Activated T-cell treated with anti-CD3 and anti-CD28 coated beads, Interleukin-2, amount 50 U/mL, for 1 hour (primary cell): ENCODE data around the gene NTSR1.

Source experiments
- DNase-seq: peaks from one replicate; pipeline ENCODE4 v3.0.0-alpha.2; 2020

The NTSR1 gene

DNA sequence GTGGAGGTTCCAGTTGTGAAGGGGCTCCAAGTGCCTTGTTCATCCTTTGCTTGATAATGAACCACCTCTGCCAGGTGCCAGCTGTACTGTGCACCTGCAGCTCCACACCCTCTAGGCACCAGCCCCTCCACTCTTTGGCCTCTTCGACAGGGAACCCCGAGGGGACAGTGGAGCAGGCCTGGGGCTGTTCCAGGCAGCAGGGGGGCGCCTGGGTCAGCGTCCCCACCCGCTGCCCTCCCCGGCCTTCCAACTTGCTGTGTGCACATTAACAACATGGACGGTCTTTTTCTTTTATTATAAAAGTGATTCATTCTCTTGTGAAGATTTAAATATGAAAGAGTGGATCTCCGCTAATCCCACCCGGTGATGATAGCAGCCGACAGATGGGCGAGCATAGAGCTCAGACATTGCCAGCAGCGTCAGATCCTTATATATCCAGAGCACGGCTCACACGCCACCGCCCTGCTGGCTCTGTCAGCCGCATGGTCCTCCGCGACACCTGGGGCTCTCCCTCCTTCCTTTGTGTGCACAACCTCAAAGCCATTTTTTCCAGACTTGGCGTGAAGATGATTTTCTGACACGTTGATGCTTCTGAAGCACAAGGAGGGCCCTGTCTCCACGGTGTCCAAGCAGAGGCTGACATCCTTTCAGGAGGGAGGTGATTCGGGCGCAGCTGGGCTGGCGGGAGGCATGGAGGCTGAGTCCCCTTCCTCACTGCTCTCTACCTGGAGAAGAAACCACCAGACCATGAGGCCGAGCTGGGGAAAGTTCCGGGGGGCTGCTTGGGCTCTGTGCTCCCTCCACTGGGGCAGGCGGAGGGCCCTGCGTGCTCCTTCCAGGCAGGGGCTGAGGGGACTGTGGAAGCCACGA lies 65.4 kb downstream of the NTSR1 start:
- DNase-seq: no peak

DNA sequence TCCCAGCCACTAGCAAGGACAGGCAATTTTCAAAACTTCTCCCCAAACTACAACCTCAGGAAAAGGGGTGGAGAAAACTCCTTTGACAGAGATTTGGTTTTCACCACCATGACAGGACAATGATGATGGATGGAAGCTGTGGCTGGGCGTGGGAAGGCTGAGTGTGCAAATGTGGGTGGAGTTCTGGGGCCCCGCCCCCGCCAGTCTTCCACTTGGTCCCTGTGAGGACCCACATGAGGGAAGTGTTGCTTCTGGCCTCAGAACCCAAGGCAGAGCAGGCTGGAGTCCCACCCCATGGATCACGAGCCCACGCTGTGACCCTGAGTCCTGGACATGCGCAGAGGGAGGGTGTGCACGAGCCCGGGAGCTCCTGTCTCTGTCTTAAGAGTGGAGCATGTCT lies 66.1 kb downstream of the NTSR1 start:
- no peak for DNase-seq

DNA sequence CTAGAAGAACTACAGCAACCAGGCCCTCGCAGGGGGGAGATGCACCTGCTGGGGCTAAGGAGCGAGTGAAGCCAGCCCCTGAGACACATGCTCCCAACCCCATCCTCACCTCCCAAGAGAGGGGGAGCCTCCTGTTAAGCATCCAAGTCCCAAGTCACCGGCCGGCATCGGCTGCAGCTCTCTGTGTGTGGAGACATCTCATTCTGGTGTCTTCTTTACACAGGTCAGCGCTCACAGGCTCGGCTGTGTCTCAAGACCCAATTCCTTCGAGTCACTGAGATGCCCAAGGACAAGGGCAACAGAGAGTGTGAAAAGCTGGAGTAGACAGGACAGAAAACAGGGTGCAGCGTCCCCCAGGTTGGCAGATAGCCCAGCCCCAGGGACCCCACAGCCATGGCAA lies 66.6 kb downstream of the NTSR1 start:
- no peak for DNase-seq

DNA sequence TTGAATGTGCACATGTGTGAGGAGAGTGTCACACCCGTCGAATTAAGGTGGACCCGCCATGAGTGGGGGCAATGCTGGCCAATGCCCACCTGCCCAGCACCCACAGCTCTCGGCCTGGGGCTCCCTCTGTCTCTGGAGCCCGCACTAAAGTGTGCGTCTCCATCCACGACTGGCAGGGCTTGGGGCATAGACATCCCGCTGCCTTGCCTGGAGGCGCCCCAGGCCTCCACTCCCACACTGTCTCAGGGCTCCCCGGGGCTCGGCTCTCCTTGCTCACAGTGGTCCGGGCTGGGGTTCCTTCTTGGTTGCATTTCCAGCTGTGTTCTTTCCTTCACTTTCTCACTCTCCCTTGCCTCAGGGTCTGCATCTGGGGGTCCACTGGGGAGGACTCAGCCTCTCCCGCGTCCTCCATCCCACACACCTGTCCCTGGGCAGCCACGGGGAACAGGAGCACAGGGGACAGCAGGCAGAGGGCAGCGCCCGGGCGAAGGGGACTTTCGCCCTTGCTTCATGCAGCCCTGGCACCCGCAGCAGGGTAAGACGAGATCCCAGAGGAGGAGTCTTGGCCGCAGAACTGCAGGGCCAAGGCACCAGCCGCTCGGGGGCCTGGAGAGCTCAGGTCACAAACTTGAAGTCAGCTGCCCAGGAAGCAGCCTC lies 67.5 kb downstream of the NTSR1 start:
- no peak for DNase-seq

DNA sequence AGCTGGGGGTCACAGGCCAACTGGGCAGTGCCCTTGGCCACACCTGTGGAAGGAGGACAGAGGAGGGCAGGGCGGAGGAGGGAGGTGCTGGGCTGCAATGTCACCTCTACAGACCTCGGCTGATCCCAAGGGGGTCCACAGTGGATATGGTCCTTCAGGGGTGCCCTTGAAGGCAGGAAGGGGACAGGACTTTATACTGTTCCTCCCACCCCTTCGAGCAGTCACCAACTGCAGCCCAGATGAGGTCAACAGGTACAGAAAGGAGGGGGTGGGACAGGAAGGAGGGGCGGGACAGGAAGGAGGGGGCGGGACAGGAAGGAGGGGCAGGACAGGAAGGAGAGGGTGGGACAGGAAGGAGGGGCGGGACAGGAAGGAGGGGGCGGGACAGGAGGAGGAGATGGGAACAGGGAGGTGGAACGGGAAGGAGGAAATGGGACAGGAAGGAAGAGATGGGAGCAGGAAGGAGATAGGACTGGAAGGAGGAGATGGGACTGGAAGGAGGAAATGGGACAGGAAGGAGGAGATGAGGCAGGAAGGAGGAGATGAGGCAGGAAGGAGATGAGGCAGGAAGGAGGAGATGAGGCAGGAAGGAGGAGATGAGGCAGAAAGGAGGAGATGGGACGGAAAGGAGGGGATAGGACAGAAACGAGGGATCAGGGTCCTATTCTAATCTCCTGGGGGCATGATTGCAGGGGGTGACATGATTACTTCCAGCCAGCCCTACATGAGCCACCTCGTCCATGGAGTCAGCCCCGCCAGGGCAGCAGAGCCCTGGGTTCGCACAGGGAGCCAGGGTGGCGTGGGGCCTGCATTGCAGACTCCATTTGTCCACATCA lies 68.3 kb downstream of the NTSR1 start:
- peak; percentile 42 for DNase-seq

DNA sequence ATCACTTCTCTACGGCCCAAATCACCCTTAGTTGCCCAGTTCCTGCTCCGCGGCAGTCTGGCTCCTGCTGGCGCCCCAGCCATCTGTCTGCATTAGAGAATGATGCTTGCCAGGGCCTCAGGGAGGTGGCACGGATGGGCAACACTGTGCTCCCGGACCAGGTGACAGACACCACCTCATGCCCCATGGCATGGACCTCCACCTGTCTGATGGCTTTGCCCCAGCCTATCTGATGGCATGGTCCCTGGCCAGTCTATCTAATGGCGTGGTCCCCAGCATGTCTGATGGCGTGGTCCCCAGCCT lies 68.8 kb downstream of the NTSR1 start:
- no peak for DNase-seq

DNA sequence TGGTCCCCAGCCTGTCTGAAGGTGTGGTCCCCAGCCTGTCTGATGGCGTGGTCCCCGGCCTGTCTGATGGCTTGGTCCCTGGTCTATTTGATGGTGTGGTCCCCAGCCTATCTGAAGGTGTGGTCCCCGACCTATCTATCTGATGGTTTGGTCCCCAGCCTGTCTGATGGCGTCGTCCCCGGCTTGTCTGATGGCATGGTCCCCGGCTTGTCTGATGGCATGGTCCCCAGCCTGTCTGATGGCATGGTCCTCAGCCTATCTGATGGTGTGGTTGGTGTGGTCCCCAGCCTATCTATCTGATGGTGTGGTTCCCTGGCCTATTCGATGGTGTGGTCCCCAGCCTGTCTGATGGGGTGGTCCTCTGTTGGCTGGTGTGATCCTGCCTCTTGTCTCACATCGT lies 69.4 kb downstream of the NTSR1 start:
- DNase-seq: no peak

DNA sequence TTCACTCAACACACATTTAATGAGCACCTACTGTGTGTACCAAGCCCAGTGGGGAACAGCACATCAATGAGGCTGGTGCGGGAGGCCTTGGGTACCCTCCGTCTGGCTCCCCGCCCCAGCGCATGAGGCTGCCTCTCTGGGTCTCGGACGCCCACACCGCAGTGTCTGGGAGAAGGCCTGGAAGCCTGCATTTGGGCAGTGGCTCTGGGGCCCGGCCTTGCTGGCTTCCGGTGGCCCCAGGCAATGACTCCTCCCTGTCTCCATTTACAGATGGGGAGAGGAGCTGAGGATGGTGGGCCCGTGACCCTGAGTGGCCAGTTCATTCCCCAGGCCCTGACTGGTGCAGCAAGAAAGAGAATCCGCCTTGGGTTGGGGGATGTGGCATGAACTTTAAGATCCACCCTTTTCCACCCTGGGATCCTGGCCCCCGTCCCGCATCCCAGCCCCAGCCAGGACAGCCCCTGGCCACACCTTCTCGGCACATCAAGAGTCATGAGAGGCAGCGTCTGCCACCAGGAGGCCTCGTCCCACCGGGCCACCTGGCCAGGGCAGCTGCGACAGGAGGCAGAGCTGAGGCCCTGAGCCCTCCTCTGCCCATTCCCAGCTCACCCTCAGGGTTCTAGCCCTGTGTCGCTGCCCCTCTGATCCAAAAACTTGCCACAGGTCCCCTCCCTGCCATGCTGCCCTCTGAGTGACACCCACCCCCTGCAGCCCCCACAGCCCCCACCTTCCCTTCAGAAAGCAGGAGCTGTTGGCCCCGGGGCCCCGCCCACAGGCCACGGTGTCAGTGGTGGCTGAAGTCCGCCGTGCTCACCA lies 70.2 kb downstream of the NTSR1 start:
- no peak for DNase-seq

DNA sequence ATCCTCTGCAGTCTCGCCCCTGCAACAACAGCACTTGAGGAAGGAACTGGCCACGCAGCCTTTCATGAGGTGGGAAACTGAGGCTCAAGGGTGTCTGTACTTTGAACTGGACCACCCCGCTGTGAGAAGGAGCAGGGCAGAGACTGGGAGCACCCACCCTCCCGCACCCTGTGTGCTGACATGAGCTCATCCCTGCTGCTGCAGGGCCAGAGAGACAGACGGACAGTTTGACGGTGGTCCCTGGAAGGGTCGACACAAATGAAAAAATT lies 70.7 kb downstream of the NTSR1 start:
- no peak for DNase-seq

DNA sequence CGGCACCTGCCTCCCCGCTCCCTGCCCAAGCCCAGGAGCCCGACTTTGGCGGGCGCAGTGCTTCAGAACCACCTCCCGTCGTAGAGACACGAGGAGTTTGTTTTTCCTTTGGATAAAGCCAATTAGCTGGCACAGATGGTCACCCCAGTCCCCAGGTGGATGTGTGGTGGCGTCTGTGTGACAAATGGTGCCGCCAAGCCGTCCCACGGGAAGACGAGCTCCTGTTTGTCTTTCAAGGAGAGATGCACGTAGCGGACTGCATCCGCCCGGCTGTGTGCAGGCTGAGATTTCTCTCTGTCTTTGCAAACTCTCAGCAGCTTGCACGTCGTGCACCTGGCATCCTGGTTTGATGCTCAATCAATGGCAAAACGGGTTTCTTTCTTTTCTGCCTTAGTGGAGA lies 71.6 kb downstream of the NTSR1 start:
- DNase-seq: no peak

DNA sequence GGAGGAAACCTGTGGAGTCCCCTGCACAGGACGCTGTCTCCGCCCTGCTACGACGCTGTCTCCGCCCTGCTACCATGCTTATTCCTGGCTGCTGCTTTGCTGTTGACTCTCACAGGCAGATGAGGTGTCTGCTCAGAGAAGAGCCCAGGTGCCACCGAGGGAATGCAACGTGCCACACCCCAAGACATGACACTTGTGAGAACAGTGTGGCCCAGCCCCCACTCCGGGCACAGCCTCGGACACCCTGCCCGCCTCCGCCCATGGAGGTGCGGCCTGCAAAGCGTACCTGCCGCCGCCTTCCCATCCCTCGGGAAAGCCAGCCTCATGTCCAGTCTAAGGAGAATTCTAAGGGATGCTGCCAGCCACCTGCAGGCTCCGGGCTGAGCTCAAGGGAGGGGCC lies 72.1 kb downstream of the NTSR1 start:
- no peak for DNase-seq

DNA sequence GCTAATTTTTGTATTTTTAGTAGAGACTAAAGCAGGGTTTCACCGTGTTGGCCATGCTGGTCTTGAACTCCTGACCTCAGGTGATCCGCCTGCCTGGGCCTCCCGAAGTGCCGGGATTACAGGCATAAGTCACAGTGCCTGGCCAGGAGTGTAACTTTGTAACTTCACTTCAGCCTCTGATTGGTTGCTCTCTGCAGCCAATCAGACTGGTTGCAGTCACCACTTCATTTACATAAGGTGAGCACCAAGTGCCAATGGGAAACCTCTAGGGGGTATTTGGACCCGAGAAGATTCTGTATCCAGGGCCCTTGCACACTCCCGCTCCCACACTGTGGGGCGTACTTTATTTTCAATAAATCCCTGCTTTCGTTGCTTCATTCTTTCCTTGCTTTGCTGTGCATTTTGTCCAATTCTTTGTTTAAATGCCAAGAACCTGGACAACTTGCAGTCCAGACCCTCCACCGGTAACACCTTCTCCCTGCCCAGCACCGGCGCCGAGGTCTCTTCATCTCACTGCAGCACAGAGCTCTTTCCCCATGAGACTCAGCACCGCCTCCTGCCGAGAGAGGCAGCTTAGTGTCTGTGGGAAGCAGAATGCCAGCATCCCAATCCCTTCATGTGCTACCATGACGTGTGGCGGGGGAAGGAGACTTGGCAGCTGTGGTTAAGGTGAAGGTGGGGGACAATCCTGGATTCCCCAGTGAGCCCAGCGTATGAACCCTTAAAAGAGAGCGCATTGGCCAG lies 73.7 kb downstream of the NTSR1 start:
- no peak for DNase-seq

DNA sequence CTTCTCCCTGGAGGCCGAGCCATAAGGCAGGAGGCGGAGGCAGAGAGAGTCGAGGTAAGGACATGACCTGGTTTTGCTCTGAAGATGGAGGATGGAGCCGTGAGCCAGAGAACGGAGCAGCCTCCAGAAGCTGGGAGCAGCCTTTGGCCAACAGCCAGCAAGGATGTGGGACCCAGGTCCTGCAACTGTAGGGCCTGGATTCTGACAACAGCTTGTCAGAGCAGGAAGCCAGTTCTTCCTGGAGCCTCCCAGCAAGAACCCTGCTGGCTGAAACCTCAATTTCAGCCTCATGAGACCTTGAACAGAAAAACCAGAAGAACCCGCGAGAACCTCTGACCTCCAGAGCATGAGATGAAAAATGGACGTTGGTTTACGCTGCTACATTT lies 74.2 kb downstream of the NTSR1 start:
- no peak for DNase-seq

DNA sequence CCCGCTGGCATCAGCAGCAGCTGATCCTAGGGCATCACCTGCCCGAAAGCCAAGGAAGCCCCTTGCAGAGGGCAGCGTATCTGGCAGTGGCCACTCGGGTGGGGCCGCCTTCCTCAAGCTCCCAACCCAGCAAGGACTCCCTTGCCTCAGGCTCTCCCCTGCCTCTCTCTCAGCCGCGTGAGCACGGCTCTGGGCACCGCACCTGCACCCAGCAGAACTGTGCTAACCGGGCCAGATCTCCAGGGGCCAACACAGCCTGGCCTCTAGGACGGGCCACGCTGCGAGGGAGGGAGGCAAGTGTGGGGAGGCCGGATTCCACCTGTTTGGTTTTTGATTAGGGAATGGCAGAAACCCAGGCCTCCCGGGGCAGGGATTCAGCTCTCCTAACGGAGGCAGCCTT lies 75.9 kb downstream of the NTSR1 start:
- DNase-seq: no peak

DNA sequence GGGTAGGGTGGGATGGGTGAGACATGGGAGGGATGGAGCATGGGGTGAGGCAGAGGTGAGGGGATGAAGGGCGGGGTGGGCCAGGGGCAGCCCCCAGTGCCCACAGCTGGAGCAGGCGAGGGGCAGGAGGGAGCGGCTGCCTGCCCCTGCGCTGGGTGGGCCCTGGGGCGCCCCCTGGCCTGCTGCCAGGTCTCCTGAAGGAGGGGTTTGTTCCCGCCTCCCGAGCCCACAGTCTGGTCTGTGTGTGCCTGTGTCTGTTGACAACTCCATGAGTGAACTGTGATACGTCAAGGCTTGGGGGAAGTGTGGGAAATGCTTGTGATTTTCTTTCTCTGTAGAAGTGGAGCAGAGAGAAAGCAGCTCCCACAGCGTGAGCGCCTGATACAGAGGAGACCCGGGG lies 76.8 kb downstream of the NTSR1 start:
- no peak for DNase-seq

DNA sequence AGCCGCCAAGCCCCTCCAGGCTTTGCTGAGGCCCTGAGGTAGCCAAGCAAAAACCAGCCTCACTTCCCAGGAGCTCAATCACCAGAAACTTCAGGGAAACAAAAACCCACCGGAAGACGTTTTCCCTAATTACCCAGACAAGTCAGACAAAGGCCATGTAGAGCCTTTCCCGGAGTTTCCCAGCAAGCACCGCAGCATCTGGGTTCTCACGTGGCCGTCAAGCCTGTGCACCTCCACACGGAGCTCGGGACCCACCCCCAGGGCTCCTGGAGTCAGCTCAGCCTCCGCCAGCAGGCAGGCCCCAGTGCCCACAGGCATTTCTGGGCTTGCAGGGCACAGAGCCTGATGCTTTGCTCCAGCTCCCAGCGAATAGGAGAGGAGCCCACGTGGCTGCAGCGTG lies 77.5 kb downstream of the NTSR1 start:
- DNase-seq: no peak

DNA sequence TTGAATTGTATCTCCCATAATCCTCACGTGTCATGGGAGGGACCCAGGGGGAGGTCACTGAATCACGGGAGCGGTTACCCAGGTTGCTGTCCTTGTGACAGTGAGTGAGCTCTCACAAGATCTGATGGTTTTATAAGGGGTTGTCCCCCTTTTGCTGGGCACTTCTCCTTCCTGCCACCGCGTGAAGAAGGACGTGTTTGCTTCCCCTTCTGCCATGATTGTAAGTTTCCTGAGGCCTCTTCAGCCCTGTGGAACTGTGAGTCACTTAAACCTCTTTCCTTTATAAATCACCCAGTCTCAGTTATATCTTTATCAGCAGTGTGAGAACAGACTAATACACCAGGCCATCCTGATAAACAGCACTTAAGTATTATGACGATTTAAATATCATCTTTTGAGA lies 78.7 kb downstream of the NTSR1 start:
- no peak for DNase-seq

DNA sequence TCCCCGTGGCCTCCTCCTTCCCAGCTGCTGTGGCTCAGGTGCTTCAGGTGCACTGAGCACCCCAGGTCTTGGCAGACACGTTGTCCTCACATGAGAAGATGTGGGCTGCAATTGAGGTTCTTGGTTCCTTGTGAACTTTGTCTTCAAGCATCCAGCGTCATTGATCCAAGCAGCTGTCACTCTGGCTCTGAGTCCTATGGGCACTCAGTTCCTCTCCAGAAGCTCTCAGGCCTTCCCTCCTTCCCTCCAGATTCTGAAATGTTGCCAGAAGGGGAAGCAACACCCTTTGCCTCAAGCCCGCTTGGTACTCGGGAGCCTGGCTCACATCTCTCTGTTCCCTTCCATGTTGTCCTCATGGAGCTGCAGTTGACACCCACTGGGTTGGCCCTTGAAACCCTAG lies 79.2 kb downstream of the NTSR1 start:
- no peak for DNase-seq

DNA sequence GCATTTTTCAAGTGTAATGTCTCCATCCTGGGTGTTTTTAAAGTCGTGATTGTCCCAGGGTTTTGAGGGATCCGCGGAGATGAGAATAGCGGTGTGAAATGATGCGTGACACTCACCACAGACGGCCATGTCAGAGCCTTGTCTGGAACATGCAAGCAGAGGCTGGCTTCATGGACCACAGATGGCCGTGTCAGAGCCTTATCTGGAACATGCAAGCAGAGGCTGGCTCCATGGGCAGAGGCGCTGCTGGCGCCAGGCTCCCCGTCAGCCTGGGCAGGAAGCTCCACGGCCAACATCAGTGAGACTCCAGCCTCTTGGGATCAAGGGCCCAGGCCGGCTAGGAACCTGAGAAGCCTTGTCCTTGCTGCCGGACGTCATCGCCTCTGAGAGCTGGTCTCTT lies 80.0 kb downstream of the NTSR1 start:
- no peak for DNase-seq

DNA sequence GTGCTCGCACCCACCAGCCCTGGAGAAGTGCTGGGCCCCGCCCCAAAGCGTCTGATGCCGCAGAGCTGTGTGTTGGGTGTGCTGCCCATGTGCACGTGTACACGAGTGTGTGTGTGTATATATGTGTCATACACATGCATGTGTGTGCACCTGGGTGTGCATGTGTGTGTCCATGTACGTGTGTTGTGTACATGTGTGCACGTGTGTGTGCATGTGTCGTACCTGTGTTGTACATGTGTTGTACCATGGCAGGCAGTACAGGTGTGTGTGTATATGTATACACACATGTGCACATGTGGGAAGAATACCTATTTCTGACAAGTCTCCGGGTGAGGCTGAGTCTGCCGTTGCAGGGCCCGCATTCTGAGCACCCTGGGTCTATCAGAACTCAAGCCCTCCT lies 81.4 kb downstream of the NTSR1 start:
- DNase-seq: no peak

DNA sequence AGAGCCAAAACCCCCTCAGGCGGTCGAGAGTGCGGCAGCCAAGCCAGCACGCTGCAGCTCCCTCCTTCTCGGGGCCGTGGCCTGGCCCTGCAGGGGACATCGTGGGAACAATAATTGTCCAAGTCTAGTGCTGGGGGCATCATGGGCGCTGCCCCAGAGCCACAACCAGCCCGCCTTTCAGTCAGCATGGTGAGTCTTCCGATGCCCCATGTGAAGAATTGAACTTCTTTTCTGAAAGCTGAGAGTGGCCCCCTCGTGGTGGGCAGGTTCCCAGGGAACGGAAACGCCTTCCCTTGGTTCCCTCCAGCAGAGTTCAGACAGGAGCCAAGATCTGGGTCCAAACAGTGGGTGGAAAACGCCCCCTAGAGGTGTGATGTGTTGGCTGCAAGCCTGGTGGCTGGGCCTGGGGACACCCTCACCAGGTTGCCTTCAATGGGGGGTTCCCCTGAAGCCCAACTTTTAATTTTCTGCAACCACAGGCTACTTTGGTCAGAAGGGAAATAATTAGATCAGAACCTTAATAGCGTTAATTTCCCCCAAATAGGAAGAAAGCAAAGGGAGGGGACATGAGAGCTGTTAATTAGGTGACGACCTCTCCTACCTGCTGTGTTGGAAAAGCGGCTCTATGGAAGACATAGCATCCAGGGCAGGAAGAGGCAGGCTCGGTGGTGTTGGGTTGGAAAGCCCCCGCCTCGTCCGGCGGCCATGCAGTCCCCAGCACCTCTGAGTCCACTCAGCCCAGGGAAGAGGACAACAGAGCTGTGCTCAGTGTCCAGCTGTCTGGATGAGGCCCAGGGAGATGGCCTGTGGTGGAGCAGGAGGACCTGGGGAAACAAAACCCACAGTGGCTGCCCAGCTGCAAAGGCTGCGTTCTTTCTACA lies 82.9 kb downstream of the NTSR1 start:
- peak; percentile 73 for DNase-seq
